ENCODE data around the gene CDKN2A.

The CDKN2A gene

DNA sequence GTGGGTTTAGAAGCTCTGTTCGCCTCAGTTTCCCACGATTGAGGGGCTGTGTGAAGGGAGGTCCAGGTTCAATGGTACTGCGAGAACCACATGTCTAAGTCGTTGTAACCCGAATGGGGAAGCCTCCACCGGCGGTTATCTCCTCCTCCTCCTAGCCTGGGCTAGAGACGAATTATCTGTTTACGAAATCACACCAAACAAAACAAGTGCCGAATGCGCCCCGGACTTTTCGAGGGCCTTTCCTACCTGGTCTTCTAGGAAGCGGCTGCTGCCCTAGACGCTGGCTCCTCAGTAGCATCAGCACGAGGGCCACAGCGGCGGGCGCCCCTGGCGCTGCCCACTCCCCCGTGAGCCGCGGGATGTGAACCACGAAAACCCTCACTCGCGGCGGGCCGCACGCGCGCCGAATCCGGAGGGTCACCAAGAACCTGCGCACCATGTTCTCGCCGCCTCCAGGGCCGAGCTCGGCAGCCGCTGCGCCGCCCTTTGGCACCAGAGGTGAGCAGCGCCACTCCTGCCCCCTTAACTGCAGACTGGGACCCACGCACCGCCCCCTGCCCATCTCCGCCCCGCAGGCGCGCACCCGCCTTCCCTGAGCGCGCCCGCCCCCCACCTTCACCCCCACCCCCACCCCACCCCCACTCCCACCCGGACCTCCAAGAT is at the start of gene CDKN2A:
TSS of gene CDKN2A (minus strand) at position 500 of the 663 bp plus-strand sequence.
- peak; percentile 56 for DNase-seq (ENCODE audit: low read depth)

- no peak for DNase-seq (ENCODE audit: low read depth)
Measured at GRCh38 chr9:22043928-22044327, 49.7 kb upstream of the CDKN2A start.

- DNase-seq (ENCODE audit: low read depth), result peak; percentile 58
Measured at GRCh38 chr9:22041775-22042174, 47.6 kb upstream of the CDKN2A start.

- DNase-seq (ENCODE audit: low read depth), result no peak
Measured at GRCh38 chr9:22041344-22041743, 47.2 kb upstream of the CDKN2A start.

GRCh38 chr9:22040760-22041159 is 46.6 kb upstream of the CDKN2A start:
- DNase-seq (ENCODE audit: low read depth), result peak; percentile 65

DNA sequence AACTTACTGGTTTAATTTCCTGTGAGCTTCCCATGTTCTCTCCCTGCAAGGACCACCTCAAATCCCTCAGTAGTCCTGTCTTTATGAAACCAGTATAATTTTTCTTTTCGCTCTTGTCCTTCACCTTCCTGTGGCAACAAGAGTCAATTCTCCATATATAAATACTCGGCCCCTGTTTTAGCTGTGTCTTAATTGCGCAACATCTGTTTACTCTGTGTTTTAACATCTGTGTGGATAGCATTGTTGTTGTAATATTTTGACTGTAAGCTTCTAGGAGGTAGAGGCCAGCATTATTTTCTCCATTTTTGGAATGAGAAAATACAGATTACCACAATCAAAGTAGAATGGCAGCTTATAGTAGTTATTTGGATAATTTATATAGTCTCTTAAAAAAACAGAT is 45.1 kb upstream of the CDKN2A start:
- peak; percentile 27 for DNase-seq (ENCODE audit: low read depth)

DNA sequence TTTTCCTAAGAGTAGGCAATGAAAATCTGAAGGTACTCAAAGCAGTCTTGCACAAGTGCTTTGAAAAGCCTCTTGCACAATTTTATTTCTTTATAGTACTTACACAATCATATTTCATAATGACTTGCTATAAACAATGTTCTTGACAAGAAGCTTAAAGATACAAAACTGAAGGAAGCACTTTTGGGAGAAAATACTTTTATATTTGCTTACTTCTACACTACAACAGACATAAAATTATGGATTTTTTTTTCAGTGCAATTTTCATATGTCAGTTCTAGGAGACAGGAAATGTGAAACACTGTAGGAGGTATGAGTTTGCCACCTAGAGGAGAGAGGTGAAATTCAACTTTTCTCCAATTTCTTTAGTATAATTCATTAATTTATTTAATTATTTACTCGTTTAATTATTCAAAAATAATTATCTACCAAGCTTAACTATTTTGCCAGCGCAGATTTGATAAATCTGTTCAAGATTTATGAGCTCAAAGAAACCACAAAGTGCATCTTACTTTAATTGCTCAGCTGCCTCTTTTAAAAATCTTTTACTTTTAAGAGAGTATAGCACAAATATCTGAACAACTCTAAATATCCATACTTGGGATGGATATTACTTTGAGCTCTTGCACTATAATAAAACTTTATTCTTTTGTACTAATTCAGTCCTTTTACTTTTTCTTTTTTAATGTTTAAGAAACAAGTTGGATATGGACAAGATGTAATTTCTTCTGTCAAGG is 43.9 kb upstream of the CDKN2A start:
- peak; percentile 83 for DNase-seq (ENCODE audit: low read depth)

GRCh38 chr9:22036866-22037626 is 42.9 kb upstream of the CDKN2A start:
- DNase-seq (ENCODE audit: low read depth), result peak; percentile 71

DNA sequence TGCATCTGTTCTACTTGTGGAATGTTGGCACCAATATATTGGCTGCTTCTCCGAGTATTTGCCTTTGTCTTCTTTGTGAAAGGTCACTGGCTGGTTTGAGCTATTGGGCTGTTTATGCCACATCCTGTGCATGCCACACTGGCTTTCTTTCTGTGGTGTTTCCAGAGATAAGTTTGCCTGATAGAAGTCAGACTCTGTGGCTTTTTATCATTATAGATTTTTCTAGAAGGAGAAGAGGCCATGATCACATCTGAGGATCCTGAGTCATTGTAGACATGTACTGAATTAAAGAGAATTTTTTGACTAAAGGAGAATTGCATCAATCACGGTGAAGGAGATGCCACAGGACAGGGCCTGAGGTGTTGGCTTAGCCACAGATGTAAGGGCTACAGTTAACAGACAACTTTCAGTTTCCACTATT is 41.4 kb upstream of the CDKN2A start:
- peak; percentile 30 for DNase-seq (ENCODE audit: low read depth)

GRCh38 chr9:22033012-22033630 is 38.9 kb upstream of the CDKN2A start:
- DNase-seq (ENCODE audit: low read depth), result no peak

GRCh38 chr9:22031655-22032411 is 37.6 kb upstream of the CDKN2A start:
- no peak for DNase-seq (ENCODE audit: low read depth)

- peak; percentile 71 for DNase-seq (ENCODE audit: low read depth)
Measured at GRCh38 chr9:22030101-22030598, 36.0 kb upstream of the CDKN2A start.

DNA sequence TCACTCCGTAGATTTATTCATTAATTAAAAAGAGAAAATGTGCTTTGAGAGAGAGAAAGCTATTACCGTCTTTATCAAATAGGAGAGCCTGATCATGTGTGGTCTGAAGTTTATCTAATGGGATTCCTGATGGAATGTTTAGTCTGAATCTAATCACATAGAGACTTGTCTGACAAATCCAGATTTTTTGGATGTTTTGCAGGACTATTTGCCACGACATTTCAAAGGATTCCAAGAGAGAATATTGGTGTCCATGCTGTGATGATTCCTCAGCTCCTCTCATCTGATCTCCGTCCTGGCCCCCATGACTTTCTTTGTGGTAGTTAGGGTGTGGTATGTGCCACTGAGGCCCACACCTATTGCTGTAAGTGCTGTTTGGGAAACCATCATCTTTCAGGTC is 35.0 kb upstream of the CDKN2A start:
- no peak for DNase-seq (ENCODE audit: low read depth)

GRCh38 chr9:22028394-22028793 is 34.2 kb upstream of the CDKN2A start:
- no peak for DNase-seq (ENCODE audit: low read depth)

DNA sequence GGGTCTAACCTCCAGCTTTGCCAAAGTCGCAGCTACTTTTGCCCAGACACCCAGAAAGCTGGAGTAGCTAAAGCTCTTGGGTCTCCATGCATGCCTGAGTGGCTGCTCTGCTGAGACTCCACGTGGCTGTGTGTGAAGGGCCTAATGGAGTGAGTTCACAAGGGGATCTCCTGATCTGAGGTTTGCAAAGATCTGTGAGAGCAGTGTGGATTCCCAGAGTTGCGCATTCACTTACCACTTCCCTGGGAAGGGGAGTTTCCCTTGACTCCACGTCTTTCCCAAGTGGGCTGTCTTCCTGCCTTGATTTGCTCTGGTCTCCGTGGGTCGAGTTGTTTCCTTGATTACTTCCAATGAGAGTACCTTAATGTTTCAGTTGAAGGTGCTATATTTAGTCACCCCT is 32.5 kb upstream of the CDKN2A start:
- no peak for DNase-seq (ENCODE audit: low read depth)

GRCh38 chr9:22022396-22022795 is 28.2 kb upstream of the CDKN2A start:
- DNase-seq (ENCODE audit: low read depth), result no peak

DNA sequence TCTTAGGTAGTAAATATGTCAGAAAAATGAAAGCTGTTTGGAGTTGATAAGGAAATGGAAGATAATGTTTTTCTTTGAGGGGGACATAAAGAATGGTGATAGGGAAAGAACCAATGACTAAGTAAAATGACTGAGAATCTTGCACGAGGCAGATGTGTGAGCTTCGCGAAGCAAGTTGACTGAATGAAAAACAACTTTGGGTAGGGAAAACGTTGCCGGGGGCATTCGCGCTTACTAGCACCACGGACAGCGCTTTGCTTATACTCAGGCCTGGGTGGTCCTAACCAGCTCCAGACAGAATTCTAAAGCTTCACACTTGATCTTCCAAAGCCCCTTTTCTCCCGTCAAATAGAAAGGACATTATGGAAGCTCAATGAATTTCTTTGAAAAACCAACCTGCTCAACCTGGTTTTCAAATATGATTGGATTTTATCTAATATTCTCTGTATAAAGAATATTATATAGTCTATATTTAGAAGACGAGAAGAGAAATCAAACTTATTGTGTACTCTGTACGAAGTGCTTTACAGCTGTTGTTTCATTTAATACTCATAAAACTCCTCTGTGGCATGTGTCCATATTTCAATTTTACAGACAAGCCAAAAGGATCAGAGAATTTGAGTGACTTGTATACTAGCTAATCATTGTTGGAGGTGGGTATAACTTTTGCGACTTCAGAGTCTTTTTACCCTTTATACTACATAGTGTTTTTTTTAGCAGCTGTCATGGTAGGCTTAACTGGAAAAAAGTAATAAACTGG is 16.9 kb upstream of the CDKN2A start:
- no peak for DNase-seq (ENCODE audit: low read depth)

GRCh38 chr9:22009506-22009867 is 15.3 kb upstream of the CDKN2A start:
- DNase-seq (ENCODE audit: low read depth), result no peak

DNA sequence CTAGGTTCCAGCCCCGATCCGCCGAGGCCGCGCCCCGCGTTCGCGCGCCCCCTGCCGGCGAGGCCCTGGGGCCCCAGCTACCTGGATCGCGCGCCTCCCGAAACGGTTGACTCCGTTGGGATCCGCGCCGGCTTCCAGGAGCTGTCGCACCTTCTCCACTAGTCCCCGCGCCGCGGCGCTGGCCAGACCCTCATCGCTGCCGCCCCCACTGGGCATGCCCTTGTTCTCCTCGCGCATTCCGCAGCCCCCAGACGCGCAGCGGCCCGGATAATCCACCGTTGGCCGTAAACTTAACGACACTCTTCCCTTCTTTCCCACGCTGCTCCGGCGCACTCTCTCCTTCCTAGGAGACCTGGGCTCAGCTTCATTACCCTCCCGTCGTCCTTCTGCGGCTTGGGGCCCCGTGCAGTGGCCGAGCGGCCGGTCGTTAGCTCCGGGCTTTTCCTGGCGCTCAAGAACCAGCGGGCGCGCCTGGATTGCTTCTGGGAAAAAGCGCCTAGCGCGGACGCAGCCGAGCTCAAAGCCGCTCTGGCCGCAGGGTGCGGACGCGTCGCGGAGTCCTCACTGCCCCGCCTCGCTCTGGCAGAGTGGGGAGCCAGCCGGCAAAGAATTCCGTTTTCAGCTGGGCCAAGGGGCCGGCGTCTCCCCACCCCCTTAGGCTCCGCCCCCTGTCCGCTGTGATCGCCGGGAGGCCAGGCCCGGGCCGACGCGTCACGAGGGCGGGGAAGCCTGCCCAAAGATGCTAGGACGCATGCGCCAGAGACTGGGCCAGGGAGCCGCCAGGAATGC is 14.7 kb upstream of the CDKN2A start, which contains the start of gene CDKN2B:
TSS of gene CDKN2B (minus strand) at position 589 of the 789 bp plus-strand sequence. CDS start at position 237, 352 bp downstream.
- peak; percentile 97 for DNase-seq (ENCODE audit: low read depth)

GRCh38 chr9:22008384-22008716 is 14.2 kb upstream of the CDKN2A start:
- DNase-seq (ENCODE audit: low read depth), result no peak

Data from fibroblast of gingiva (primary cell).